GM23338 (cell line): ENCODE results near the gene STXBP5L.

Source experiments
- CREB1 ChIP-seq: fragments of 250-450 bp; sonication (Bioruptor Pico); IDR thresholded peaks from 2 replicates; pipeline ENCODE4 v1.5.0; 2020; ENCODE audit warnings: low read depth, mild to moderate bottlenecking, moderate library complexity
- ETS1 ChIP-seq: IDR thresholded peaks from 2 replicates; pipeline ENCODE4 v1.6.1; 2016; ENCODE audit warnings: antibody characterized with exemption
- EZH2 ChIP-seq: fragments of 200-600 bp; sonication (generic); IDR thresholded peaks from one replicate; pipeline ENCODE4 v1.8.0; 2017; ENCODE audit warnings: antibody characterized with exemption, mild to moderate bottlenecking, low read depth; ENCODE audit not compliant: unreplicated experiment
- EZH2phosphoT487 ChIP-seq: fragments of 200-600 bp; sonication (generic); IDR thresholded peaks from one replicate; pipeline ENCODE4 v1.8.1; 2018; ENCODE audit warnings: antibody characterized with exemption; ENCODE audit not compliant: unreplicated experiment
- JUNB ChIP-seq: IDR thresholded peaks from one replicate; pipeline ENCODE4 v1.6.1; 2016; ENCODE audit warnings: antibody characterized with exemption; ENCODE audit not compliant: unreplicated experiment
- NANOG ChIP-seq: IDR thresholded peaks from 2 replicates; pipeline ENCODE4 v1.6.1; 2016; ENCODE audit warnings: antibody characterized with exemption, borderline replicate concordance
- POLR2AphosphoS5 ChIP-seq: IDR thresholded peaks from 2 replicates; pipeline ENCODE4 v1.6.1; 2016; ENCODE audit warnings: antibody characterized with exemption, low read depth
- REST ChIP-seq: IDR thresholded peaks from one replicate; pipeline ENCODE4 v1.6.1; 2018; ENCODE audit warnings: antibody characterized with exemption; ENCODE audit not compliant: unreplicated experiment
- STAT1 ChIP-seq: IDR thresholded peaks from one replicate; pipeline ENCODE4 v1.6.1; 2016; ENCODE audit warnings: antibody characterized with exemption; ENCODE audit not compliant: unreplicated experiment
- TF ChIP-seq, protein P1 (sequence below), 2 experiments: fragments of 200-600 bp in 1 of 2; sonication (generic) in 1 of 2; conservative IDR thresholded peaks; 2 replicates each; pipeline versions ENCODE4 v1.5.1 to v1.6.1; 2016 to 2017; ENCODE audit warnings: antibody characterized with exemption in 2 of 2, low read depth in 2 of 2, mild to moderate bottlenecking in 2 of 2, moderate library complexity in 1 of 2

DNA sequence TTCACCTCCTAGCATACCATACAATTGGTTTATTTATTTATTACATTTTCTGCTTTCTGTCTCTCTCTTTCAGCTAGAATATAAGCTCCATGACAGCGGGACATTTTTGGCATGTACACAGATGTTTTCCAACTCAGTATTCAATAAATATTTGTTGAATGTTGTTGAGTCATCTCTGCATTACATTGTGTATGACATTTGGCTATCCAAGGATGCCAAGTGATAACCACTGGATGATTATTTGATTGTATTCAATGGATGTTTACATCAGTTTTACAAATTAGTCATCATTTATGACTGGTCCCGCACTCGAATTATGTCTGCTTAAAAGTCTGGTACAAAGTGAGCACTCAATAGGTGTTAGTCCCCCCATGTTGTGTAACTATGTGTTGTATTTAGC is 49.5 kb upstream of the STXBP5L start:
- no peak for TF ChIP-seq EZH2phosphoT487
- no peak for TF ChIP-seq EZH2
- TF ChIP-seq, protein P1, sequence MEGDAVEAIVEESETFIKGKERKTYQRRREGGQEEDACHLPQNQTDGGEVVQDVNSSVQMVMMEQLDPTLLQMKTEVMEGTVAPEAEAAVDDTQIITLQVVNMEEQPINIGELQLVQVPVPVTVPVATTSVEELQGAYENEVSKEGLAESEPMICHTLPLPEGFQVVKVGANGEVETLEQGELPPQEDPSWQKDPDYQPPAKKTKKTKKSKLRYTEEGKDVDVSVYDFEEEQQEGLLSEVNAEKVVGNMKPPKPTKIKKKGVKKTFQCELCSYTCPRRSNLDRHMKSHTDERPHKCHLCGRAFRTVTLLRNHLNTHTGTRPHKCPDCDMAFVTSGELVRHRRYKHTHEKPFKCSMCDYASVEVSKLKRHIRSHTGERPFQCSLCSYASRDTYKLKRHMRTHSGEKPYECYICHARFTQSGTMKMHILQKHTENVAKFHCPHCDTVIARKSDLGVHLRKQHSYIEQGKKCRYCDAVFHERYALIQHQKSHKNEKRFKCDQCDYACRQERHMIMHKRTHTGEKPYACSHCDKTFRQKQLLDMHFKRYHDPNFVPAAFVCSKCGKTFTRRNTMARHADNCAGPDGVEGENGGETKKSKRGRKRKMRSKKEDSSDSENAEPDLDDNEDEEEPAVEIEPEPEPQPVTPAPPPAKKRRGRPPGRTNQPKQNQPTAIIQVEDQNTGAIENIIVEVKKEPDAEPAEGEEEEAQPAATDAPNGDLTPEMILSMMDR (conservative IDR thresholded peaks at IDR 0.05; ENCODE audit: low read depth in 2 of 2), result no peak
- no peak for TF ChIP-seq REST
- TF ChIP-seq STAT1, result no peak
- no peak for TF ChIP-seq JUNB
- no peak for TF ChIP-seq POLR2AphosphoS5
- no peak for TF ChIP-seq ETS1
- no peak for TF ChIP-seq NANOG
- no peak for TF ChIP-seq CREB1
